Kasumi-1 (cell line): ENCODE data around the gene REXO1.
A peak's percentile ranks its signal among the peaks of the same experiment; 100 is the strongest.

Experiments used
- DNase-seq, 2 experiments: peaks; one replicate each; lab custom pipeline; 2025; lab: John Stamatoyannopoulos, UW

The REXO1 gene

GRCh38 chr19:1790054-1790792 lies 58.1 kb downstream of the REXO1 start:
- no peak for DNase-seq

DNA sequence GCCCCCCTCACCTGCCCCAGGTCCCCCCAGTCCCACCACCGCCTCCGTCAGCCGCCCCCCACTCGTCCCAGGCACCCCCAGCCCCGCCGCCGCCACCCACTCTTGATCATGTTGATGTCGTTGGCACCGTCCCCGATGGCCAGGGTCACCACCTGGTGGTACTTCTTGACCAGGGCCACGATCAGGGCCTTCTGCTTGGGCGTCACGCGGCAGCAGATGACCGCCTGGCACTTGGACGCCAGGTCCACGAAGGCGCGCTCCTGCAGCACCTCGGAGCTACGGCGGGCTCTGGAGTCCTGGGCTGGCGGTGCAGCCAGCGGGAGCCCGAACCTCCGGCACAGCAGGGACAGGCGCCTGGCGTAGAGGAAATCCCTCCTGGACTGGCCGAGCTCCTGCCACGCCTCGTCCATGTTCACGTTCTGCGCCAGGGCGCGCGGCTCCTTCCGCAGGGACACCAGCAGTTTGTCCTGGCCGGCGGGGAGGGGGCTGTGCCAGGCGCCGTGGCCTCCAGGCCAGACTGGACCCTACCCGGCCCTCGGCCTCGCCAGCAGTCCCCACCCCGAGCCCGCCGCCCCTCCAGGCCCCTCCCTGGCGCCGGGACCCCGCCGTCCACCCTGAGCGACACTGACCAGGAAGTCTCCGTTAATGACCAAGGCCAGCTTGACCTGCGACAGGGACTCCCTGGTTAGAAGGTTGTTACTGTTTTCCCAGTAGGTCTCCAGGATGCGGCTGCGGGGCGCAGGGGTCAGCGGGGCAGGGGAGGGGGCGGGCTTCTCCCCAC lies 58.8 kb downstream of the REXO1 start:
- DNase-seq = no peak

GRCh38 chr19:1787116-1787515 lies 61.2 kb downstream of the REXO1 start:
- DNase-seq = no peak

- no peak for DNase-seq
Observed at GRCh38 chr19:1786668-1787067, 61.6 kb downstream of the REXO1 start.

DNA sequence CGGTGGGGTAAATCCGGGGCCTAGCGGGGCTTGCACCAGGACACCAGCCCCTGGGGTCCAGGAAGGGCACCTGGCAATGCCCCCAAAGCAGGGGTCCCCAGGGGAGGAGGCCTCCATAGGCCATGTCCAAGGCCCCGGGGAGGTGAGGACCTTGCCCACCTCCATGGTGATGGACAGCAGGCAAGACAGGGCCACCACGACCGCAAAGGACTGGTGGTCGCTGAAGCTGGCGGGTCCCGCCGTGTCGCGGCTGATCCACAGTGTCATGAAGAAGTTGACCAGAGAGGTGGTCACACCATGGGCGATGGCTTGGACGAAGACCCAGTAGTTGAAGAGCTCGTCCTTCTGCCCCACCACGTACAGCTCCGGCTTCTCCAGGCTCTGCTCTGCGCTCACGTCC lies 63.0 kb downstream of the REXO1 start:
- DNase-seq = no peak

- peak; percentile 22 to 25 for DNase-seq
Observed at GRCh38 chr19:1783874-1784273, 64.4 kb downstream of the REXO1 start.

DNA sequence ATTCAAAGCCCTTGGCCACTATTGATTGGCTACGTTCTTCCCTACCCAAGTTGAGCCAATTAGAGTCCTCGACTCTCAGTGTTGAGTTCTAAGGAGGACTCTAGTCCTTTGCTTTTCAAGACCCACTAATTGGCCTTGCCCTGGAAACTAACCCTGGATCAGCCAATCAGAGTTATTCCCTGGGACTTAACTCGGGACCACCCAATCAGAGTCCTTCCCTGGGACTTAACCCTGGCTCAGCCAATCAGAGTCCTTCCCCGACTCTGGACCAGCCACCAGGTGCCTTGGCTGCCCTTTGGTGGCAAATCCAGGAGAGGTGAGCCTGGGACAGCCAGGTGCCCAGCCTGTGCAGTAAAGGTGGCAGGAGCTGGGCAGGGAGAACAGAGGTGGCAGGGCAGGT lies 64.9 kb downstream of the REXO1 start:
- no peak for DNase-seq

GRCh38 chr19:1782521-1782920 lies 65.8 kb downstream of the REXO1 start:
- DNase-seq = no peak

DNA sequence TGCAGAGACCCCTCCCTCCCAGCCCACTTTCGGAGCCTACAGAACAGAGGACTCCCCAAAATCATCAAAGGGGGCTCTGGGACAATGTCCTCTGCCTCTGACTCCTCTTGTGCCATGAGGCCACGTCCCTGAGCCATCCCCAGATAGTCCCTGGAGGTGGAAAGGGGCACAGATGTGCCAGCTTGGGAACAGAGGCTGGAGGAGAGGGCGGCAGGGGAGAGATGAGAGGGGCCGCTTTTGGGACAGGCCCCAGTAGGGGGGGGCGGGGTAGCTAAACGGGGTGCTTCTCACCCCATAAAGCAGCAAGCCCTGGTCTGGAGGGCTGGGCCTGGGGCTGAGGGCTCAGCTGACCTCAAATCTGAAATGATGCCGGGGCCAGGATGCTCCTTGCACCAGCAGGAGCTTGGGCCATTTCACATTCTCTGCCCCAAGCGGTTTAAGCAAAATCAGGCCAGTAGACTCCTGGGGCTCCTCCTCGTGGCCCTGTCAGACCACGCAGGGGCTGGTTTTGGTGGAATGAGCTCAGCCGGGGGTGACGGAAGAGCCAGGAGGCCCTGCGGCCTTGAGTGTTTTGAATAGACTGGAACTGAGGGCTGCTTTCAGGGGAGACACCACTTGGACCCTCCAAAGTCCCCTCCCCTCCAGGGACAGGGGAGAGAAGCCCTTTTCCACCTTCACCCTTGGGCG lies 67.9 kb downstream of the REXO1 start:
- peak in 1 of 2 experiments; percentile 25 for DNase-seq

GRCh38 chr19:1779574-1779973 lies 68.7 kb downstream of the REXO1 start:
- DNase-seq = no peak

- DNase-seq = no peak
Observed at GRCh38 chr19:1777149-1777548, 71.1 kb downstream of the REXO1 start.

DNA sequence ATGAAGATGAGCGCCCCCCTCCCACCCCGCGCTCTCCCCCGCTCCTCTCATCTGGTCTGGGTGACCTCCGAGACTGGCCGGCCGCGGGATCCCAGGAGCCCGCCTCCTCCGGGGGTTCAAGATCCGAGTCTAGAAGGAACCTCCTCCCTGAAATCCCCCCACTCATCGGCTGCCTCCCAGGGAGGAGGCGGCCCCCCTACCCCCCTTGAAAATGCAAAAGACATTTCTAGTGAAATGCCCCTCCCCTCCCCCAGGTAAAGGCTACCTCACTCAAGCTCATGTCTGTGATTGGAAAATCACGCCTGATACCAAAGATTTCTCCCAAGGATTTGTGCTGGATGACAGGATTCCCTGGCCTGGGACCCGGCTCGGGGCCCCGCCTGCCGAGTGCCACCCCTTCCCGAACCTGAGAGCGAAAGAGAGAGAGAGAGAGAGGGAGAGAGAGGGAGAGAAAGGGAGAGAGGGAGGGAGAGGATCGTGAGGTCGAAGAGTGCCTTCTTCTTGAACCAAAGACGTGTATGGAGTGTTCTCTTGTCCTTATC lies 71.6 kb downstream of the REXO1 start:
- no peak for DNase-seq

DNA sequence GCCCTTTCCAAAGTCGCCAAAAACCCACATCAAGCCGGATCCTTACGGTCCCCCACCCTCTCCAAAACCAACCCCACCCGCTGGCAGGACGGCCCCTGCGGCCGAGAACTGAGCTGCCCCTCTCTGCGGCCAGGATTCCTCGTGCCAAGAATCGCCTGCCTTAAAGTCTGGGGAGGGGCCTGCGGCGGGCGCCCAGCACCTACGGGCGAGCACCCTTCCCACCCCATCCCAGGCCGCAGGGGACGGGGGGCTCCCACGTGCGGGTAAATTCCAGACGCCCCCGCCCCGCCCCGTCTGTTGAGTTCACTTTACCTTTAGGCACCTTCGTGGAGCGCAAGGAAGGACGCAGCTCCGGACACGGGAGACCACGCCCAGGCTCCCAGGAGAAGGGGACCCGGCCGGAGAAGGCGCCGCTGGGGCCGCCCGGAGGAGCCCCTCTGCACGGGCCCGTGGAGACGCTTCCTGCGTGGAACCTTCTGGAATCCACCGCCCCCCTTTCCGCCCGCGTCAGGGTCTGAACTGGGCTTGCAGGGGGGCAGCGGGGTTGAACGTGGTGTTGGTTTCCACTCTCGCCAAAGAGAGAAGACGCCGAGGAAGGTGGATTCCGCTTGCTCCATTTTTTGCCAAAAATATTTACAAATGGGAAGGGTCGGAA lies 72.2 kb downstream of the REXO1 start:
- no peak for DNase-seq

DNA sequence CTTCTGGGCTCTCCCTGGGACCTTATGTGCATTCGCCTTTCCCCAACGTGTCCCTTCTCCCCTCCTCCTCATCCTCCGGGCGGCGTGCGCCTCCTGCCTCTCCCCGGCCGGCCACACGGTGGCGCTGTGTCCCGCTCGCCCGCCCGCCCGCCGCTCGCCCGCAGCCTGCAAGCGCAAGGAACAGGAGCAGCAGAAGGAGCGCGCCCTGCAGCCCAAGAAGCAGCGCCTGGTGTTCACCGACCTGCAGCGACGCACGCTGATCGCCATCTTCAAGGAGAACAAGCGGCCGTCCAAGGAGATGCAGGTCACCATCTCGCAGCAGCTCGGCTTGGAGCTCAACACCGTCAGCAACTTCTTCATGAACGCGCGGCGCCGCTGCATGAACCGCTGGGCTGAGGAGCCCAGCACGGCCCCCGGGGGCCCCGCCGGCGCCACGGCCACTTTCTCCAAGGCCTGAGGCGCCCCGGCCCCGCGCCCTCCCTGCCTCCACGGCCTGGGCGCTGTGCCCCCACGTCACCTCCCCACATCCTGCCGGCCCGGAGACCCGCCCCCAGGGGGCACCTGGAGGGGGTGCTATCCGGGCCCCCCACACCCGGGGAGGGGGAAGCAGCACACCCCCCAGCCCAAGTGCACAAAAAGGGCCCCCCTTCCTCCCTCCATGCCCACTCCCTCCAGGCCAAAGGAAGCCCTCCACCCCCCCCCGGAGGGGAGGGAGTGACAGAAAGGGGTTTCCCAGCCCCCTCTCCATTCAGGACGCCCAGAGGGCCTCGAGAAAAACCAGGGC lies 73.1 kb downstream of the REXO1 start:
- DNase-seq = no peak

DNA sequence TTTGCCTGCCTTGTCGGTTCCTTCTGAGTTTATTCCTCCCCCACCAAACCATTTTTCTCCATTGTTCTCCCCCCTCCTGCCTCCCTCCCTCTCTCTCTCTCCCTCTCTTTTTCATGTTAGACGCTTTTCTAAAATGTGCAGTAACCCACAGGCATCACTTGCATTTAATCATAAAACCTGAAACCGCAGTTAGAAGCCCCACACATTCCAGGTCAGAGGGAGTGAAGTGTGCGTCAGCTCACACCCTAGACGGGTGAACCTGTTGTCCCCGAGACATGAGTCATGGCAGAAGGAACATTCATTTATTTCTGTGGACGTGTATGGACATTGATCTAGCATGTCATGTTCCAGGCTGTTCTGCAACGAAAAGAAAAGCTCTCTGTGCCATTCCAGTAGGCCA lies 75.1 kb downstream of the REXO1 start:
- no peak for DNase-seq

DNA sequence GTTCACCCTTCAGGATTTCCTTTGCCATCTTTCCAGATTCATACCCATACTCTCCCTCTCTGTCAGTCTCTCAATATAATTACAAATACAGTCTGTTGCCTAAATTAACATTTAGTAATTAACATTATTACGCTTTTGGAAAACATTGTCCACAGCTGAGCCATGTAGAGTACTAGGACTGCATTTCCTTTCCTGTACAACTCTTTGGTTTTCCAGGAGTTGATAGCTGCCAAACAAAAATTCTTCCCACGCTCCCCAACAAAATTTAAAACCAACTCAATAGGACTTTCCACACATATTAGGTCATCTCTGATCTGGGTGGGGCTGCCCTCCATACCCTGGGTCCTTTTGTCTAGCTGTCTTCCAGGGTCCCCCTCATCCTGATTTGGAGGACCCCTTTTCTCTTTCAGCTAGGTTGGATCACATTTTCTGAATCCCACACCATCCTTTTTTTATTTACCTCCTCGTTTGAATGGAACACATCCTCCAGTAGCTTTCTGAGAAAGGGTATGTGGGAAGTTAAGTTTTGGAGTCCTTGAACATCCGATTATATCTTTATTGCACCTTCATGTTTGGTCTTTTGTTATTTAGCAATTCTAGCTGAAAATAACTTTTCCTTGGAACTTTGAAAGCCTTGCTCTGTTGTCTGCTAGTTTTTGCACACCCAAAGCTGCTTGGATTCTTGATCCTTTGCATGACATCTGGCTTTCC lies 77.3 kb downstream of the REXO1 start:
- no peak for DNase-seq

DNA sequence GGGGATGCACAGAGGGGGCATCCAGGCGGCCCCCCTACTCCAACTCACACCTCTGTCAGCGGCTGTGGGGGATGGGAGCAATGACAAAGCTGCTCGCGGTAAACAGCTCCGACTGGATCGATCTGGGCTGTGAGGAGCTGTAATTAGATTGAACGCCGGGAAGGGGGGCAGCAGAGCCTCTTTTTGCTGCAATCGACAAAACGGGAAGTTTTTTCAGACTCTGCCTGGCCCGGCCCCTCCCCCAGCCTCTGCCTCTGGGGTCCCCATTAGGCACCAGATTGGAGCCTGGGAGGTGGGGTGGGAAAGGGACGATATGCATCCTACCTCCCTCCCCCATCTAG lies 78.7 kb downstream of the REXO1 start:
- DNase-seq = peak; percentile 21 to 26

DNA sequence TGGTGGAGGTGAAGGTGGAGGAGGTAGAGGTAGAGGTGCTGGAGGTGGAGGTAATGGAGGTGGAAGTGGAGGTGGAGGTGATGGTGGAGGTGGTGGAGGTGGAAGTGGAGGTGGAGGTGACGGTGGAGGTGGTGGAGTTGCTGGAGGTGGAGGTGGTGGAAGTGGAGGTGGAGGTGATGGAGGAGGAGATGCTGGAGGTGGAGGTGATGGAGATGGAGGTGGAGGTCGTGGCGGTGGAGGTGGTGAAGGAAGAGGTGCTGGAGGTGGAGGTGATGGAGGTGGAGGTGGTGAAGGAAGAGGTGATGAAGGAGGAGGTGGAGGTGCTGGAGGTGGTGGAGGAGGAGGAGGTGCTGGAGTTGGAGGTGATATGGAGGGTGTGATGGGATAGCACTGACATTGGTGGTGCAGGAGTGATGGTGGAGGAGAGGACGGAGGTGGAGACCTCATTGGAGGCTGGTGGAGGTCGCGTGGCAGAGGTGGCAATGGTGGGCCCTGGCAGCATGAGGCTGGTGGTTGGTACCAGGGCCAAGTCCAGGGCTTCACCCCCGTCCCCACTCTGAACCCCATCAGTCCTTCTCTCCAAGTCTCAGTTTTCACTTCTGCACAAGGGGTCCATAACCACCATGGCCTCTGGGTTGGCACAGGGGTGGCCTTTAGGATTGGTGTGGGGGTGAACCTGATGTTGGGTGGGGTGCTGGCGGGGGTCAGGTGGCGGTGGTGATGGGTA lies 79.2 kb downstream of the REXO1 start:
- no peak for DNase-seq

- peak; percentile 15 to 31 for DNase-seq
Observed at GRCh38 chr19:1768248-1768647, 80.0 kb downstream of the REXO1 start.

DNA sequence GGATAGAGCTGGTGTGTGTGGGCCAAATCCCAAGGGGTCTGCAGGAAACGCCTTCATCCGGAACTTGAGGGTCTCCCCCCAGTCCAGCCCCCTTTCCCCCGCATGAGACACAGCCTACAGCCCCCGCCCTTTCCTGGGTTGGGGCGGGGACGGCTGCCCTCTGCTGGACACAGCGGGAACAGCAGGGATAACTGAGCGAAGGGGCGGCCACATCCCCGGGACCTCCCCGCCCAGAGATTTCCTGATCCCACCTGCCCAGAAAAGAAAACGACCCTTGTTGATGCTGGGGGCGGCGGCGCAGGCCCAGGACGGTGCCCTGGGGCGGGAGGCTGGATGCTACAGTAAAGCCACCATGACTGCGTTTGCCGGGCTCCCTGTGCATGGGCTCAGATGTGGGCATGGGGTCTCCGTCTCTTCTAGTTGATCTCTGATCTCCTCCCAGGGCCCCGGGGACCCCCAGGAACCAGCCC lies 80.8 kb downstream of the REXO1 start:
- DNase-seq = peak; percentile 11 to 25
